ENCODE measurements around the gene FAM200B.

FAM200B gene

DNA sequence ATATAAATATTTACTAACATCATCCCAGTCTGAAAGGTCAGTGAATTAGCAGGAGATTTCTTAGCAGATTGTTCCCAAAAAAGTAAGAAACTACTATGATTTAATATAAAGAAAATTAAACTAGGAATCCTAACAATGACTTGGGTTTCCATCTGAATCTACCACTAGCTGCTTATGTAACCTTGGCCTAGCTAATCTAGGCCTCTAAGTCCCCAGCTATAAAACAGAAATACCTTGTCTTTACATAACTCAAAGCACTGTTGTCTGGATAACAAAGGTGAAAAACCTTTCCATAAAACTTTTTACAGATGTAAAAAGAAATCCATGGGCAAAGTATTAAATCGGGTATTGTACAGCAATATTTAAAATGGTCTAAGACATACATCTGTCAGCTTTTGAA, 29.4 kb upstream of the FAM200B start:
- TF ChIP-seq POLR2A (IDR thresholded peaks at IDR 0.05; ENCODE audit: extremely low read depth, insufficient read length) = no peak
- no peak for TF ChIP-seq MYC (IDR thresholded peaks at IDR 0.05; ENCODE audit: low read depth, low read length)
- TF ChIP-seq, protein P1, sequence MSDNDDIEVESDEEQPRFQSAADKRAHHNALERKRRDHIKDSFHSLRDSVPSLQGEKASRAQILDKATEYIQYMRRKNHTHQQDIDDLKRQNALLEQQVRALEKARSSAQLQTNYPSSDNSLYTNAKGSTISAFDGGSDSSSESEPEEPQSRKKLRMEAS (IDR thresholded peaks at IDR 0.05; ENCODE audit: low read depth, low read length) = no peak
- TF ChIP-seq, protein P2, sequence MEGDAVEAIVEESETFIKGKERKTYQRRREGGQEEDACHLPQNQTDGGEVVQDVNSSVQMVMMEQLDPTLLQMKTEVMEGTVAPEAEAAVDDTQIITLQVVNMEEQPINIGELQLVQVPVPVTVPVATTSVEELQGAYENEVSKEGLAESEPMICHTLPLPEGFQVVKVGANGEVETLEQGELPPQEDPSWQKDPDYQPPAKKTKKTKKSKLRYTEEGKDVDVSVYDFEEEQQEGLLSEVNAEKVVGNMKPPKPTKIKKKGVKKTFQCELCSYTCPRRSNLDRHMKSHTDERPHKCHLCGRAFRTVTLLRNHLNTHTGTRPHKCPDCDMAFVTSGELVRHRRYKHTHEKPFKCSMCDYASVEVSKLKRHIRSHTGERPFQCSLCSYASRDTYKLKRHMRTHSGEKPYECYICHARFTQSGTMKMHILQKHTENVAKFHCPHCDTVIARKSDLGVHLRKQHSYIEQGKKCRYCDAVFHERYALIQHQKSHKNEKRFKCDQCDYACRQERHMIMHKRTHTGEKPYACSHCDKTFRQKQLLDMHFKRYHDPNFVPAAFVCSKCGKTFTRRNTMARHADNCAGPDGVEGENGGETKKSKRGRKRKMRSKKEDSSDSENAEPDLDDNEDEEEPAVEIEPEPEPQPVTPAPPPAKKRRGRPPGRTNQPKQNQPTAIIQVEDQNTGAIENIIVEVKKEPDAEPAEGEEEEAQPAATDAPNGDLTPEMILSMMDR (IDR thresholded peaks at IDR 0.05; ENCODE audit: low read depth, low read length) = no peak
- H3K4me3 ChIP-seq (ENCODE audit: low read depth, low read length) = peak overlapping the region; percentile 69

DNA sequence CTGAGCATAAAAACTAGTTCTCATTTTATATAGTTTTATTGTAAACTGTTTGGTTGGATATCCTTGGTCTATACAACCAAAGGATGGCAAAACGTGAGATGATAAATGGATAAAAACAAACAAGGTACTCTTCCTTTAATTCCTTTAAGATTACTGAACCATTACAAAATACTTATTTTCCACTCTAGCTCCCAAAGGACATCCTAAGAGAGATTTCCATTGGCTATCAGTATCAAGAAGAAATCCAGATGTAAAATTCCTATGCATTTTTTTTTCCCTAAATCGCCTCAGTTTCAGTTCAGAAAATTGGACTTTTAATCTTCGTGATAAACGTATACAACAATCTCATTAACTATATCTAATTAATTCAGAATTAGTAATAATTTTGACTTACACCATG, 28.8 kb upstream of the FAM200B start:
- TF ChIP-seq, protein P2 (IDR thresholded peaks at IDR 0.05; ENCODE audit: low read depth, low read length) = no peak
- no peak for TF ChIP-seq MYC (IDR thresholded peaks at IDR 0.05; ENCODE audit: low read depth, low read length)
- TF ChIP-seq, protein P1 (IDR thresholded peaks at IDR 0.05; ENCODE audit: low read depth, low read length) = no peak
- H3K4me3 ChIP-seq (ENCODE audit: low read depth, low read length) = peak overlapping the region; percentile 69
- DNase-seq (ENCODE audit: low read depth) = no peak

More for the DNA sequence above, 29.4 kb upstream of the FAM200B start:
- DNase-seq (ENCODE audit: low read depth) = no peak

DNA sequence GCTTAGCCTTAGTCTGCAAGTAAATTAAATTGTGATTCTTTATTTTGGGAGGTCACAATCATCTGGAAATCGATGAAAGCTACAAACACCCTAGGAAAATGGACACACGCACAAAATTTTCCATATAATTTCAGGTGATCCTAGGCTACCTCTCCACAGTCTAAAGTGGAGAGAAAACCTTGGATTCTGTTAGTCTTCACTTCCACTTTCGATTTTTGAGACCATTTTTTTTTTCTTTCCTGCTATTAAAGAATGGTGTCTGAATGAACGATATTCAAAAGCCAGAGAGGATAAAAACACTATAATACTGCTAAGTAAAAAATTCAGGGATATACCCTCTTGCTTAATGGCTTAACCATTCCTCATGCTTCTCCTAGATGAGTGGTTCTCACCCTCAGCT, 28.2 kb upstream of the FAM200B start:
- TF ChIP-seq MYC (IDR thresholded peaks at IDR 0.05; ENCODE audit: low read depth, low read length) = no peak
- TF ChIP-seq, protein P2 (IDR thresholded peaks at IDR 0.05; ENCODE audit: low read depth, low read length) = no peak
- no peak for TF ChIP-seq POLR2A (IDR thresholded peaks at IDR 0.05; ENCODE audit: extremely low read depth, insufficient read length)
- TF ChIP-seq, protein P1 (IDR thresholded peaks at IDR 0.05; ENCODE audit: low read depth, low read length) = no peak
- DNase-seq (ENCODE audit: low read depth) = no peak
- H3K4me3 ChIP-seq (ENCODE audit: low read depth, low read length) = peak overlapping the region; percentile 69

DNA sequence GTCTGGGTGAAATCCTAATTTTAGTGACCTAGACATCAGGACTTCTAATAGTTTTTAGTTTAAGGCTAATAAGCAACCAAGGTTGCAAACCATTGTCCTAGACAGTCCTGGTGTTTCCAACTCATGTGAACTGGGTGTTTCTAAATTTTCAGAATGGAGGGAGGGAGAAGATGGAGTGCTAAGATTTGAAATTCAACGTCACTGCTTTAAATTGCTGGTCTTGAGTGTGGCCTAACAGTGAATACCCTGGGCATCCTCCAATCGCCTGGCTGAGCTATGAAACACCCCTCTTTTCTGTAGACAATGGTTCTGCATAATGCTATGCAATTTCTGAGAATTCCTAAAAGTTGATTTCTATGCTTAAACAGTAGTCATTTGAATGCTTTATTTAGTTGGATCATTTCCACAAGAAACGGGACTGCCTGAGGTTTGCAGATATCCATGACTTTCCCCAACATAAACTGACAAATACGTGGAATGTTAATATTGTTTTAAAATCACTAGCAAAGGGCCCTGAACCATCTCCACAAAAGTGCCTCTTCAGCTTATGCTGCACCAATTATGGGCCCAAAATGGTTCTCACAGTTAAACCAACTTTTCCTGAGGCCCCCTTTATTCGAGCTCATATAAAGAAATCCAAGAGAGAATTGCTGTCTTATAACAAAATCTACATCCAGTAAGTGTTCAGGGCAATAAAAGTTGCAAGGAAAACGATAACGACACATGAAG, 27.6 kb upstream of the FAM200B start:
- TF ChIP-seq MYC (IDR thresholded peaks at IDR 0.05; ENCODE audit: low read depth, low read length) (no peak), POLR2A (IDR thresholded peaks at IDR 0.05; ENCODE audit: extremely low read depth, insufficient read length) (no peak)
- TF ChIP-seq, protein P2 (IDR thresholded peaks at IDR 0.05; ENCODE audit: low read depth, low read length) = no peak
- TF ChIP-seq, protein P1 (IDR thresholded peaks at IDR 0.05; ENCODE audit: low read depth, low read length) = no peak
- peak overlapping the region; percentile 69 for H3K4me3 ChIP-seq (ENCODE audit: low read depth, low read length)
- peak; percentile 79 for DNase-seq (ENCODE audit: low read depth)

DNA sequence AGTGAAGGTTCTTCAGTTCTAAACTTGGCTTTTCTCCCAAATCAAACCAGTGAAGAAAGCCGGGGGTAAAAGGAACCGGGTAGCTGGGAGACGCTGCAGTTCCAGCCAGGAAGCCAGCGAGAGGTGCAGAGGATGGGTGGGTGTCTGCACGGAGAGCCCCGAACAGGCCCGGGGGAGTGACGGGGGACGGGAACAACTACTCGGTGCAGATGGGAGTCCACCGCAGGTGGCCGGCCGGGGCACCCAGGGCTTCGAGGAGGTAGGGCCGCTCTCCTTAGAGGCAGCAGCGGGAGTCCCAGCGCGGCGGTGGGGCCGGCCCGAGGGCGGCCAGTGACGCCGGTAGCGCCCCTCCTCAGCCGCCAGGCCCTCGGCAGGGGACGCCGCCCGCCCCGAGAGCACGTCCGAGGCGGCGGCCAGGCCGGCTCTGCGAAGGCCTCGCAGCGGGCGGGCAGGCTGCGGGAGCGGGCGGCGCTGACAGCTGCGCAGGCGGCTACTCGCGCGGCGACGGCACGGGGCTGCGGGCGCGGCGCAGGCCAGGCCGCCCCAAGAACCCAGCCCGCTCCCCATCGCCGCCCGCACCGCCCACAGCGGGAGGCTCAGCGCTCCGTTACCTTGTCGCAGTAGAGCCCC, 26.9 kb upstream of the FAM200B start:
- peak overlapping the region; percentile 69 for H3K4me3 ChIP-seq (ENCODE audit: low read depth, low read length)
- peak; percentile 76 for DNase-seq (ENCODE audit: low read depth)
- TF ChIP-seq MYC (IDR thresholded peaks at IDR 0.05; ENCODE audit: low read depth, low read length) (no peak), POLR2A (IDR thresholded peaks at IDR 0.05; ENCODE audit: extremely low read depth, insufficient read length) (no peak)
- TF ChIP-seq, protein P2 (IDR thresholded peaks at IDR 0.05; ENCODE audit: low read depth, low read length) = no peak
- TF ChIP-seq, protein P1 (IDR thresholded peaks at IDR 0.05; ENCODE audit: low read depth, low read length) = no peak

Data from NB4 (cell line).